A549 treated with RU486 at 1 μM for 4 hours (cell line): ENCODE measurements around the gene SH3BP4. TPM values are rescaled to one million over a fixed set of nuclear protein-coding genes. Genes with fewer than 3 reads are reported as not detected.

Experiments
- total RNA-seq: library from RNA; stranded (reverse); fragments of 200-300 nt; extraction: Qiagen RNA extraction; gene quantifications from 5 replicates; pipeline ENCODE4 v1.2.3, GENCODE V29; 2022; ENCODE audit warnings: low read depth

The SH3BP4 gene, protein sequence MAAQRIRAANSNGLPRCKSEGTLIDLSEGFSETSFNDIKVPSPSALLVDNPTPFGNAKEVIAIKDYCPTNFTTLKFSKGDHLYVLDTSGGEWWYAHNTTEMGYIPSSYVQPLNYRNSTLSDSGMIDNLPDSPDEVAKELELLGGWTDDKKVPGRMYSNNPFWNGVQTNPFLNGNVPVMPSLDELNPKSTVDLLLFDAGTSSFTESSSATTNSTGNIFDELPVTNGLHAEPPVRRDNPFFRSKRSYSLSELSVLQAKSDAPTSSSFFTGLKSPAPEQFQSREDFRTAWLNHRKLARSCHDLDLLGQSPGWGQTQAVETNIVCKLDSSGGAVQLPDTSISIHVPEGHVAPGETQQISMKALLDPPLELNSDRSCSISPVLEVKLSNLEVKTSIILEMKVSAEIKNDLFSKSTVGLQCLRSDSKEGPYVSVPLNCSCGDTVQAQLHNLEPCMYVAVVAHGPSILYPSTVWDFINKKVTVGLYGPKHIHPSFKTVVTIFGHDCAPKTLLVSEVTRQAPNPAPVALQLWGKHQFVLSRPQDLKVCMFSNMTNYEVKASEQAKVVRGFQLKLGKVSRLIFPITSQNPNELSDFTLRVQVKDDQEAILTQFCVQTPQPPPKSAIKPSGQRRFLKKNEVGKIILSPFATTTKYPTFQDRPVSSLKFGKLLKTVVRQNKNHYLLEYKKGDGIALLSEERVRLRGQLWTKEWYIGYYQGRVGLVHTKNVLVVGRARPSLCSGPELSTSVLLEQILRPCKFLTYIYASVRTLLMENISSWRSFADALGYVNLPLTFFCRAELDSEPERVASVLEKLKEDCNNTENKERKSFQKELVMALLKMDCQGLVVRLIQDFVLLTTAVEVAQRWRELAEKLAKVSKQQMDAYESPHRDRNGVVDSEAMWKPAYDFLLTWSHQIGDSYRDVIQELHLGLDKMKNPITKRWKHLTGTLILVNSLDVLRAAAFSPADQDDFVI
- total RNA-seq: 27.6 to 31.4 TPM (median 28.3 TPM) in 5 replicates

DNA sequence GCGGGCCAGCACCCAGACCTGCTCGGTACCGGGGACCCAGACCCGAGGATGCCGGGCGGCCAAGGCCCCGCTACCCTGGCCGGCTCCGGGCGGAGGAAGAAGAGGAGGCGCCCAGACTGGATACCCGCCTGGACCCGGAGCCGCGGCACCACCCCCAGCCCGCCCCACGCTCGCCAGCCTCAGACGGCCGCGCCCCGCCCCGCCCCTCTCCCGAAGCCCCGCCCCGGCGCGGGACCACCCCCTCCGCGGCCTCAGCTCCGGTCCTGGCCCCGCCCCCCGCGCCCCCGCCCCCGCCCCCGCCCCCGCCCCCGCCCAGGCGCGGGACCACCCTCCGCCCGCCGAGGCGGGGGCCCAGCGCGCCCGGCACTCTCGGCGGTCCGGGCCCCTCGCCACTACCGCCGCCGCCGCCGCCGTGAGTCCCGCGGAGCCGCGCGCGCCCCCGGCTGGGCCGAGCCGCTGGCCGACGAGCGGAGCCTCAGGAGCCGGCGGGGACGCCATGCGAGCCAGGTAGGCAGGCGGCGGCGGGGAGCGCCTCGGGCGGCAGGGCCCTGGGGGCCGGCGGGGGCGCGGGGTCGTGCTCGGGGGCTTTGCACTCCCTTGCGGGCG lies at the start of gene SH3BP4:
SH3BP4 (plus strand) TSS at position 354 of the 606 bp plus-strand sequence. CDS start 82,986 bp downstream, outside the sequence.

